Mucosa of descending colon (tissue), 3 donors: Measurements from ENCODE around the gene DEF6. TPM values are rescaled to one million over a fixed set of nuclear protein-coding genes. Genes with fewer than 3 reads are reported as not detected.

ENCODE experiments used
- ATAC-seq: fragments of 200-7000 bp; cut with Tn5 transposase; one replicate; pipeline ENCODE4 v1.9.1; 2020; ENCODE audit warnings: mild to moderate bottlenecking, moderate library complexity
- DNase-seq, 3 donors: peaks; one replicate each; pipeline ENCODE4 v3.0.0-alpha.2; 2020
- H3K36me3 ChIP-seq: fragments of 200-600 bp; one replicate; pipeline ENCODE4 v1.8.0; 2021; ENCODE audit warnings: low read depth, mild to moderate bottlenecking
- H3K4me1 ChIP-seq: fragments of 200-600 bp; one replicate; pipeline ENCODE4 v1.8.0; 2021; ENCODE audit warnings: low read depth, mild to moderate bottlenecking
- H3K4me3 ChIP-seq: fragments of 200-600 bp; one replicate; pipeline ENCODE4 v1.8.0; 2021; ENCODE audit warnings: mild to moderate bottlenecking
- H3K9me3 ChIP-seq: fragments of 200-600 bp; one replicate; pipeline ENCODE4 v1.8.0; 2021; ENCODE audit warnings: mild to moderate bottlenecking
- intact Hi-C, 2 donors: fragments of 100-400 bp; cut with DNase I in 1 of 2; cut with micrococcal nuclease in 1 of 2; formaldehyde crosslinking; loops; one replicate each; pipeline versions ENCODE4 v1.11.0 to v1.11.1; 2022; cut with DNase I, micrococcal nuclease
- total RNA-seq, 3 donors: library from RNA; stranded (reverse); fragmentation: NEBNext Ultra II Directional in 2 of 3; extraction: Animal tissue kit (Norgen Biotek cat#: 25700) in 2 of 3; gene quantifications; one replicate each; pipeline versions ENCODE4 v1.2.1 to v1.2.4, GENCODE V29; 2021 to 2023
- TF ChIP-seq, protein P1 (sequence below): fragments of 200-600 bp; IDR thresholded peaks from one replicate; pipeline ENCODE4 v1.8.0; 2022; ENCODE audit warnings: antibody characterized with exemption, mild to moderate bottlenecking
- donor health status: DM: no; HTN: no; CAD: no; lungs with moderate emphysema.
- donor health status: DM: no; HTN: no; CAD: no.
- donor health status: DM: no; HTN: yes; CAD: no.

Gene DEF6
- total RNA-seq, 3 donors from 2014 or later = 7.4 to 15.1 (median 13.7) TPM

DNA sequence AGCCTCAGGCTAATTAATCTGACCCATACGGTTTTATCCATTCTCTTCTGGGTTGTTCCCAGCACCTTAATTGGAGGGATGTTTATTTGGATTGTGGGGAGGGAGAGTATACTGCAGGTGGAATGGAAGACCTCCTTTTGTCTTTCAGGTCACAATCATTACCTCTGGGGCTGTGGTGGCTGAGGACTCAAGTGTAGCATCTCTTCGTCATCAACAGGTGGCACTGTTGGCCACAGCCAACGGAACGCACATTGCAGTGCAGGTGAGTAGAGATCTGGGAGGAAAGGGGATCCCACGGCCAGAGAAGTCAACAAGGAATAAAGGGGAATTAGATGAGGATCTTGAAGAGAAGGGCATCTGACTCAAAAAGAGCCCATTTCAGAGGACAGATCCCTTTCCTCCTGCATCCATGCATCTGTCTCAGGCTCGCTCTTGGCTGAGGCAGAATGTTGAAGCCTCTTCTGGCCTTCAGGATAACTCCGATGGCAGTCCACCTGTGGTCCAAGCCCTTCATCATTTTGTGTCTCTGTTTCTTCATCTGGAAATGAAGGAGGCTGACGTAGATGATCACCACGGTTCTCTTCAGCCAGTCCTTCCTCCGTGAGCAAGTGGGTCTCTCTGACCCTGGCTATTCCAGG lies 3.2 kb upstream of the DEF6 start:
- TF ChIP-seq, protein P1, sequence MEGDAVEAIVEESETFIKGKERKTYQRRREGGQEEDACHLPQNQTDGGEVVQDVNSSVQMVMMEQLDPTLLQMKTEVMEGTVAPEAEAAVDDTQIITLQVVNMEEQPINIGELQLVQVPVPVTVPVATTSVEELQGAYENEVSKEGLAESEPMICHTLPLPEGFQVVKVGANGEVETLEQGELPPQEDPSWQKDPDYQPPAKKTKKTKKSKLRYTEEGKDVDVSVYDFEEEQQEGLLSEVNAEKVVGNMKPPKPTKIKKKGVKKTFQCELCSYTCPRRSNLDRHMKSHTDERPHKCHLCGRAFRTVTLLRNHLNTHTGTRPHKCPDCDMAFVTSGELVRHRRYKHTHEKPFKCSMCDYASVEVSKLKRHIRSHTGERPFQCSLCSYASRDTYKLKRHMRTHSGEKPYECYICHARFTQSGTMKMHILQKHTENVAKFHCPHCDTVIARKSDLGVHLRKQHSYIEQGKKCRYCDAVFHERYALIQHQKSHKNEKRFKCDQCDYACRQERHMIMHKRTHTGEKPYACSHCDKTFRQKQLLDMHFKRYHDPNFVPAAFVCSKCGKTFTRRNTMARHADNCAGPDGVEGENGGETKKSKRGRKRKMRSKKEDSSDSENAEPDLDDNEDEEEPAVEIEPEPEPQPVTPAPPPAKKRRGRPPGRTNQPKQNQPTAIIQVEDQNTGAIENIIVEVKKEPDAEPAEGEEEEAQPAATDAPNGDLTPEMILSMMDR = peak; percentile 69
- ATAC-seq (peak; percentile 48), DNase-seq (peak in 1 of 3 donors; percentile 49)
- Histone ChIP-seq H3K9me3 (no peaks in the 10 kb centered on the region), H3K4me3 (no peak overlapping the region), H3K4me1 (peaks cover 8% of the 10 kb centered on the region), H3K36me3 (no peaks in the 10 kb centered on the region)
- intact Hi-C loops = no loop called here

DNA sequence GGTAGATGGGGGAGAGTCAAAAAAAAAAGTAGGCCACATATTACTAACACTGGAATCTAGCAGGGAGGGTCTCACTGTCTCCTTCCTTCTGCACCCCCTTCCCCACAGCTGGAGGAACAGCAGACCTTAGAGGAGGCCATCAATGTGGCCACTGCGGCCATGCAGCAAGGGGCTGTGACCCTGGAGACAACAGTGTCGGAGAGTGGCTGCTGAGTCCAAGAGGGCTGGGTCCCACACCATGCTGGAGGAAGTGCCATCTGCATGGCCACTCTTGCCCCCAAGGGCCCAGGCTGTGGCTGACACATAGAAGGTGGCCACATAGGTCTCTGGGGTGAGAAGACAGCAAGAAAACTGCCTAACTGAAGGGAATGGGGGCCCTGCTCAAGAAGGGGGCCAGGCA lies 2.6 kb upstream of the DEF6 start:
- no peaks in the 10 kb centered on the region for H3K9me3 ChIP-seq
- no peak for DNase-seq
- H3K4me1 ChIP-seq = peaks cover 8% of the 10 kb centered on the region
- TF ChIP-seq, protein P1 = no peak
- no peak for ATAC-seq
- intact Hi-C loops = no loop called here
- H3K36me3 ChIP-seq = no peaks in the 10 kb centered on the region
- H3K4me3 ChIP-seq = no peak overlapping the region

DNA sequence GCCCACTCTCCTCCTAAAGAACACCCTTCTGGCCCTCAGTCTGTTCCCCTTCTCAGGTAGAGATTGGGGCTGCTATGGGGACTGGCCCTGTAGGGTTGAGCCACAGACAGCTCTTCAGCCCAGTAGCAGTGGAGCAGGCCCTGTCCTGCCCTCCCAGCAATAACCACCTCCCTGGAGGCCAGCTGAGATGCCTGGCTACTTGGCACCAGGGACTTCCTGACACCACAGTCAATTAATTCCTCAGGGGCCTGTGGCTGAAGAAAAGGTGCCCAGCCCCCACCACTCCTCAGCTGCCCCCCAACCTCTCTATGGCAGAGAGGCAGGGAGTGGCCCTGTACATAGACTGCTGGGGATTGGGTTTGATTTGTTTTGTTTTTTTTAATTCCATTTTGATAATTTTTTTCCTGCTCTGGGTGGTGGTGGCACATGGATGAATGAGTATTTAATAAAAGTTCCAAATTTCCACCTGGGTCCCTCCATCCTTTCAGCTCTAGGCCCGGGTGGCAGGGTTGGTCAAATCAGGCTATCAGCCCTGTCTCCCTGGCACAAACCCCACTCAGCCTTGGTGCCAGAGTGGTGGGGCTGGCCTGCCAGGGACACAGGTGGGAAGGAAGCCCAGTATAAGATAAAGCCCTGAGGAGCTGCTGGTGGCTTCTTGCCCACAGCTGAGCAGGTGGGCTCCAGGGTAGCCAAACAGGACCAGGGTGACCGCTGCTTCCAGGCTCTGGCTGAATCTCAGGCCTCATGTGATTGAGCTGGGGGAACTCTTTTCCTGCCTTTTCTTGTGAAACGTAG lies 1.9 kb upstream of the DEF6 start:
- no peak for DNase-seq
- TF ChIP-seq, protein P1 = no peak
- Histone ChIP-seq H3K4me3 (no peak overlapping the region), H3K9me3 (no peaks in the 10 kb centered on the region), H3K4me1 (peaks cover 13% of the 10 kb centered on the region), H3K36me3 (no peaks in the 10 kb centered on the region)
- no peak for ATAC-seq
- intact Hi-C loops = no loop called here

DNA sequence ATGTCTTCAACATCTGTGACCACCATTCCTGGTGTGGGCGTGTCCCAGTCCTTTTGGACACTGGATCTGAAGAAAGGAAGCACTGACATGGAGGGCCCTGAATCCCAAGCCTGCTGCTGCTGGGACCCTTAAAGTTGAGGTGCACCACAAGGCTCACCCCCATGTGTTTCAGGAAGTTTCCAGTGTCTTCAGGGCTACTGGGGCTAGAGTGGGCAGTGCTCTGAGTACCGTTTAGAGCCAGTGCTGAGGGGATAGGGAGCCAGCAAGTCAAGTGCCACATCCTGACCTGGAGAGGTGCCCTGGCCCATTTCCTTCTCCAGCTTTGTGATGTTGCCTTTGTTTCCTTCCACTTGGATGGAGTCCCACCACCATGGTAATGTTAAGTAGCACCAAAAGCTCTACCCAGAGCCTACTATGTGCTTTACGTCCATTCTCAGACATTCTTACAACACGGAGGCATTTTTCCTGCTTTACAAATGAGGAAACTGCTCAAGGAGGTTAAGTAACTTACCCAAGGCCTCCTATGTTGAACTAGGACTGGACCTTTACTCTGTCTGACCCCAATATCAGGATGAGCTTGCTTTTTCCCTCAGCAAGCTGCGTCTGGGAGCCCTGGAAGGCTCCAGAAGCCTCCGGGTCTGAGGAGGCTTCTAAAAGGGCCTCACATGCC lies 552 bp upstream of the DEF6 start:
- Histone ChIP-seq H3K36me3 (no peaks in the 10 kb centered on the region), H3K4me1 (peaks cover 13% of the 10 kb centered on the region), H3K4me3 (no peak overlapping the region), H3K9me3 (no peaks in the 10 kb centered on the region)
- TF ChIP-seq, protein P1 = no peak
- no peak for ATAC-seq
- DNase-seq = no peak
- intact Hi-C loops = no loop called here

DNA sequence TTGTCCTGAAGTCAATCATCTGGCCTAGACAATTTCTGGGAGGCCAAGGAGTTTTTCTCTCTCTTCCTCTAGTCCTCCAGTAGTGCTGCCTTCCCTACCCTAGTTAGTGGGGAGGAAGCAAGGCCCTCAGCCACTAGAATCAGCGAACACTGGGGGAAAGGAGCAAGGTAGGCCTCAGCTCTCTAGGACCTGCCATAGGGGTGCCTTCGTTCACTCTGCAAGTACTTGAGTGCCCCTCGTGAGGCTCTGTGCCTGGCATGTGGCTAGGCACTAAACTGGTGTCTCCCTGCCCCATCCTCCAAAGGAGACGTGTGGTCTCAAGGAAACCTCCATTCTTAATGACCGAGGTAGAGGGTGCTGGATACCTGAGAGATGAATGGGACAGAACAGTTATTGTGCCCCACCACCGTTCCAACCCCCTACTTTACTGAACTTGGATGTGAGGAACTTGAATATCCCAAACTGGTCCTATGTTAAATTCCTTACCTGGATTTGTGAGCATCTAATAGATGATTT lies 1.1 kb downstream of the DEF6 start:
- TF ChIP-seq, protein P1 = no peak
- intact Hi-C loops = no loop called here
- no peak for ATAC-seq
- Histone ChIP-seq H3K4me3 (no peak overlapping the region), H3K36me3 (no peaks in the 10 kb centered on the region), H3K4me1 (peaks cover 25% of the 10 kb centered on the region), H3K9me3 (no peaks in the 10 kb centered on the region)
- no peak for DNase-seq
